Measurements from ENCODE around the gene FAM241A. TPM values are rescaled to one million over a fixed set of nuclear protein-coding genes. Genes with fewer than 3 reads are reported as not detected.

Gene FAM241A
- total and polyA plus RNA-seq, 9 of the 15 experiments (the other 6 are each of a cell fraction or from before 2014, with no cell fraction given) = 2.3 to 8.5 (median 5.3) TPM

DNA sequence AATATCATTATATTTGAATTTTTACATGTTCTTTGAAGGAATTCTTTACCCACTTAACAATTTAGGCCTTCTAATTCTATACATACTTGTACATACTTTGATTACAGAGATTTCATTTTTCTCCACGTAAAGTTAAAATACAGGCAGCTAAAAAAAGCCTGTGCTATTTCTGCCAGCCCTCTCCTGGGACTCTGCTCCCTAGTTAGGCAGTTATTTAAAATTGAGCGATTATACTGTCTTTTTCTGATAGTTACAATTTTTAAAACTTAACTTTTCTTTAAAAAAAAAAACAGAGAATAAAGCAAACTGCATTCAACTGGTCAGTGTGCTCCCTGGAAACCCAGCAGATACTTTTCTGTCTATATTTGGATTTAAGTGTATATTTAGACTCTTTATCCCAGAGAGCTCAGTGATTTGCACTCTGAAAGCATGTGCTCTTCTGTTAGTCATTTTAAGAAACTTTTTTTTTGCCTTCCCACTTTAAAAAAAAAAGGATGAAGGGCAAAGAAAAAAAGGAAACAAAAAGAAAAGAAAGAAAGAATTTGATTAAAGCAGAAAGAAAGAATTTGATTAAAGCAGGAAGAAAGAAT, 18.1 kb upstream of the FAM241A start:
- H3K9me3 ChIP-seq (replicated peaks; ENCODE audit: control insufficient read depth, insufficient read depth, low read depth, low read length) = no peaks in the 10 kb centered on the region
- TF ChIP-seq ZNF133 (CRISPR knock-in tag; IDR thresholded peaks at IDR 0.05) (no peak), KDM5B (IDR thresholded peaks at IDR 0.05; ENCODE audit: insufficient replicate concordance, low read depth, low read length) (no peak), SREBF2 (CRISPR knock-in tag; IDR thresholded peaks at IDR 0.05) (no peak), SRSF7 (optimal IDR thresholded peaks at IDR 0.05; ENCODE audit: low read depth, low read length) (no peak), COPS2 (conservative IDR thresholded peaks at IDR 0.05) (no peak), HMG20A (CRISPR knock-in tag; conservative IDR thresholded peaks at IDR 0.05) (no peak), ZFPM2 (CRISPR knock-in tag; IDR thresholded peaks at IDR 0.05) (no peak), MYC (IDR thresholded peaks at IDR 0.05; ENCODE audit: low read depth, low read length) (no peak), MYC (CRISPR knock-in tag; IDR thresholded peaks at IDR 0.05; ENCODE audit: borderline replicate concordance, low read depth) (no peak), ZNF316 (IDR thresholded peaks at IDR 0.05) (no peak), ZNF121 (CRISPR knock-in tag; conservative IDR thresholded peaks at IDR 0.05) (no peak), MECOM (CRISPR knock-in tag; IDR thresholded peaks at IDR 0.05) (no peak), ZNF12 (CRISPR knock-in tag; IDR thresholded peaks at IDR 0.05) (no peak), STAT5B (CRISPR knock-in tag; IDR thresholded peaks at IDR 0.05) (no peak), BMI1 (IDR thresholded peaks at IDR 0.05; ENCODE audit: low read length) (no peak), TAF7 (tag; IDR thresholded peaks at IDR 0.05) (no peak), NFE2 (IDR thresholded peaks at IDR 0.05; ENCODE audit: low read depth) (no peak)
- H3K27ac ChIP-seq (ENCODE audit: extremely low read depth, low read depth, low read length) = no peak overlapping the region
- no peak overlapping the region for H3K4me3 ChIP-seq
- POLR2A ChIA-PET = interaction anchor here (0.6 kb wide), 1 partner anchor 385 kb away, joined by 3 read pairs; no protein-coding TSS in a partner anchor
- intact Hi-C loops (cut with micrococcal nuclease) (no loop called here), in situ Hi-C loops (cut with MboI) (no loop called here)
- CTCF ChIA-PET (ENCODE audit: low intra/inter-chr PET ratio) = no interaction called here
- ATAC-seq = no peak
- no peaks in the 10 kb centered on the region for H3K36me3 ChIP-seq (ENCODE audit: control insufficient read depth, insufficient read depth, low read length)
- DNase-seq (ENCODE audit: extremely low read depth in 1 of 4, low spot score in 3 of 4) = no peak
- no peaks in the 10 kb centered on the region for H3K9me1 ChIP-seq (ENCODE audit: control insufficient read depth, insufficient read depth, low read length)
- WGBS (ENCODE audit: insufficient coverage, low coverage, missing lambda C conversion rate) = 10% methylated on average over 2 of the region's 2 CpGs
- H2AFZ ChIP-seq (ENCODE audit: low read depth, low read length) = no peak overlapping the region
- no peak for FAIRE-seq
- H3K9ac ChIP-seq (ENCODE audit: insufficient read depth in 1 of 2, low read depth in 2 of 2, low read length in 2 of 2) = no peak overlapping the region
- no peaks in the 10 kb centered on the region for H3K4me1 ChIP-seq (replicated peaks in 1 of 2; ENCODE audit: control insufficient read depth in 2 of 2, insufficient read depth in 2 of 2, low read length in 2 of 2)
- no peak overlapping the region for H3K4me2 ChIP-seq (ENCODE audit: insufficient read depth, low read length)
- H3K79me2 ChIP-seq (ENCODE audit: control insufficient read depth, insufficient read depth, low read length) = no peaks in the 10 kb centered on the region
- no TSS peak for BruUV-seq (replicated peaks)
- H3K27me3 ChIP-seq (ENCODE audit: control insufficient read depth in 2 of 2, insufficient read depth in 2 of 2, low read length in 2 of 2) = no peaks in the 10 kb centered on the region
- H4K20me1 ChIP-seq (replicated peaks; ENCODE audit: control insufficient read depth, insufficient read depth, low read length) = no peaks in the 10 kb centered on the region

Data from K562 (cell line).